ENCODE measurements around the gene ETHE1.
"Not testable (repeated sequence)": the region's sequence is repeated elsewhere in the genome, so short reads cannot be mapped to it uniquely, and the experiment has no call there.

ETHE1 gene

GRCh38 chr19:43524922-43525835, 1.8 kb downstream of the ETHE1 start:
- DNase-seq (ENCODE audit: low read depth in 3 of 3, low spot score in 1 of 3), result no peak

GRCh38 chr19:43523696-43524095, 3.3 kb downstream of the ETHE1 start:
- DNase-seq (ENCODE audit: low read depth in 3 of 3, low spot score in 1 of 3), result not testable (repeated sequence)

DNA sequence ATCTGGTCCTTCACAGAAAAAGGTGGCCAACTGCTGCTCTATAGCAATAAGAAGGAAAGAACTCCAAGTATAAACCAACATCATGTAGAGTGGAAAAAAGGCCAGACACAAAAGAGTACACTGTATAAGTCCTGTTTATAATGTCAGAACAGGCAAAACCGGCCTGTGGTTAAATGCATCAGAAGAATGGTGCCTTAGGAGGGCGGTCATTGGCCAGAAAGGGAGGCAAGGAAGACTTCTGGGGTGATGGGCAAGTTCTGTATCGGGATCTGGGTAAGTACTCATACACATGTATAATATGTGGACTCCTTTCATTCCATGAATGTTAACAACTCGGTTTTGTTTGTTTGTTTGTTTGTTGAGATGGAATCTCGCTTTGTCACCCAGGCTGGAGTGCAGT, 4.1 kb downstream of the ETHE1 start:
- DNase-seq (ENCODE audit: low read depth in 3 of 3, low spot score in 1 of 3), result no peak

GRCh38 chr19:43519436-43520088, 7.4 kb downstream of the ETHE1 start:
- DNase-seq (ENCODE audit: low read depth in 3 of 3, low spot score in 1 of 3), result peak; percentile 60 to 73 (median 65)

GRCh38 chr19:43518051-43518450, 8.9 kb downstream of the ETHE1 start:
- DNase-seq (ENCODE audit: low read depth in 3 of 3, low spot score in 1 of 3), result no peak

GRCh38 chr19:43512399-43512798, 14.6 kb downstream of the ETHE1 start:
- not testable (repeated sequence) for DNase-seq (ENCODE audit: low read depth in 3 of 3, low spot score in 1 of 3)

DNA sequence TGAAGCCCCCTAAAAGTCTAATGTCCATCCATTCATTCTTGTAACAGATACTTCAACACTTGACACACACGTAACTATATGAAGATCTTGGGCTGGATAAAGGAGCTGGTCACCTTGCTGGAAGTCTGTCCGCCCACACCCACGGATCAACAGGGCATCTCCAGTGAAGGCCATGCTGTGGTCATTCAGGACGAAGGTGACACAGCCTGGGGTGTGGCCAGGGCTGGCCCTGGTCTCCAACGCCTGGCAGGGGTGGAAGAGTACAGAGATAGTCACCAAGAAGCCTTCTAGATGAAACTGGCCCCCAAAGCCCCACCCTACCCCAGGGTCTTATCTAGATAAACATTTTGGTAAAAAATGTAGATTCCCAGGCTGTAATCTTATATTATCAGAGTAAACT, 15.7 kb downstream of the ETHE1 start:
- DNase-seq (ENCODE audit: low read depth in 3 of 3, low spot score in 1 of 3), result no peak

DNA sequence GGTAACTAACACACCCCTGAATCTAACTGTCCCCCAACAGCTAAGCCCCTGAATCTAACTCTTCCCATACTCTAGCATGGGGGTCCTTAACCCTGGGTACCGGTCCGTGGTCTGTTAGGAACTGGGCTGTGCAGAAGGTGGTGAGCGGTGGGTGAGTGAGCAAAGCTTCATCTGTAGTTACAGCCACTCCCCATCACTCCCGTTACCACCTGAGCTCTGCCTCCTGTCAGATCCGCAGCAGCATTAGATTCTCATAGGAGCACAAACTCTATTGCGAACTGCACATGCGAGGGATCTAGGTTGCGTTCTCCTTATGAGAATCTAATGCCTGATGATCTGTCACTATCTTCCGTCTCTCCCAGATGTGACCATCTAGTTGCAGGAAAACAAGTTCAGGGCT, 16.3 kb downstream of the ETHE1 start:
- no peak for DNase-seq (ENCODE audit: low read depth in 3 of 3, low spot score in 1 of 3)

DNA sequence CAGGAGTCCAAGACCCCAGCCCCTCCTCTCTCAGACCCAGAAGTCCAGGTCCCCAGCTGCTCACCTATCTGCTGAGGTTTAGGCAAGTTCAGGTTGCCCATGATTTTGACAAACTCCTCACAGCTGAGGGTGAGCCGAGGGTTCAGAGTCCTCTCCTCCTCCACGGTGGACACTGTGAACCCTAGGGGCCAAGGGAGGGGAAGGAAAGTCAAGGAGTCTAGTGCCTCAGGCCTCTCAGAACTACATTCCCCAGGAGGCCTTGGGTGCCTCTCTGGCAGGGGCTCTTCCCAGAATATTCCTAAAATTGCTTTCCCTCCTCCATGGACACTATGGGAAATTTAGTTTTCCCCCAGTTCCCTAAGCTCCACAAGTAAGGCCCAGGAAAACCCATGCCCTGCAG, 19.1 kb downstream of the ETHE1 start:
- no peak for DNase-seq (ENCODE audit: low read depth in 3 of 3, low spot score in 1 of 3)

- DNase-seq (ENCODE audit: low read depth in 3 of 3, low spot score in 1 of 3), result no peak
Measured at GRCh38 chr19:43506629-43507028, 20.4 kb downstream of the ETHE1 start.

DNA sequence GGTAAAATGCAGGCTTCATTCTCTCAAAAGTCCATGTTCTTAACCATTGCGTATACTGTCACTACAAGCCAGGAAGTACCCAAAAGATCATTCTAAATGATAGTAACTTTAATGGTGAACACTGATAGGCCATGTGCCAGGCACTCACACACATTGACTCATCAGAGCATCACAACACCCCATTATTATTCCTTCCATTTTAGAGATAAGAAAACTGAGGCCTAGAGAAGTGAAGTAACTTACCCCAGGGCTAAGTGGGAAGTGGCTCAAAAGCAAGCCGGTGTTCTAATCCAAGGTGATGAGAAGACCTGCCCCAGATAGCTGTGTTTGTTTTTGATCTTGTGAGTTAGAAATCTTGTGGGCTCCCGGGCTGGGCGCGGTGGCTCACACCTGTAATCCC, 21.1 kb downstream of the ETHE1 start:
- DNase-seq (ENCODE audit: low read depth in 3 of 3, low spot score in 1 of 3), result no peak

DNA sequence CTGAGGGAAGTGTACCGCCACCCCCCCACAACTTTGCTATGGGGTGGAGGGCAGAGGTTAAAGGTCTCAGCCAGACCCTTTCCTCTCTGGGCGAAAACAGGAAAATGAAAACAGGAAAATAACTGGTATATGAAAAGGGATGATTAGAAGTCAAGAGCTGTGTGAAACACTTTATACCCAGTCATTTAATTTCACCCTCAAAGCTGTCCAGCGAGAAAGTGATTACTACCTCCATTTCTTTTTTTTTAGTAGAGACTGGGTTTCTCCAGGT, 21.9 kb downstream of the ETHE1 start:
- DNase-seq (ENCODE audit: low read depth in 3 of 3, low spot score in 1 of 3), result no peak

DNA sequence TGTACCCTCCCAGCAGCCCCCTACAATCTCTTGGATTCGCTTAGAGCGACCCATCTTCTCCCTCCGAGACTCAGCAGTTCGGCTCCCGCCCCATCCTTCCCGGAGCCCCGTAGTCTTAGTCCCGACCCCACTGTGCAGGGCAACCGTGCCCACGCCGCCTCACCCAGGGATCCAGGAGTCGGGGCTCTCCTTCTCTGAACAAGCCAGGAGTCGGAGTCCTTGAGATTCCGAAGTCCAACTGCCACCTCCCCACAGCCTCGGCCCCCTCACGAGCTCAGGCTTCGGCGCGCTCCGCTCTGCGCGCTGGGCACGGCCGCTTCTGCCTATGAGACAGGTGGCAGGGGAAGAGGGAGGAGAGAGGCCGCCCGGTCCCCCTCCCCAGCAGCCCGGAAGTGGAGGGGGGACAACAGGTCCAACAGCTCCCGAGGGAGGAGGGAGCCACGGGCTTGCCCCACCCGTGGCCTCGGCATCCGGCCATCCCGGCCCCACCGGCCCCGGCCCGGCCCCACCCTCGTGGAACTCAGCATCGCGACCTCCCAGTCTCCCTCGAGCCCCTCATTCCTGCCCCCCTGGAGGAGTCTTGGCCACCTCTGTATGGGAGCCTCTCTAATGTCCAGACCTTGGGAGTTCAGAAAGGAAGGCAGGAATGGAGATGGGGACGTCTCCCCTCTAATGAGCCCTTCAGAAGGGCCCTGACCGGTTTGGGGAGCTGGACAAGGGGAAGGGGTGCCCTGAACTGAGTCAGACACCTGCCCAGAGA, 22.4 kb downstream of the ETHE1 start, which contains the start of gene PHLDB3:
Gene PHLDB3 (minus strand): TSS at position 321 of the 760 bp plus-strand sequence. CDS start 628 bp downstream, outside the sequence.
- peak in 1 of 3 donors; percentile 34 for DNase-seq (ENCODE audit: low read depth in 3 of 3, low spot score in 1 of 3)

DNA sequence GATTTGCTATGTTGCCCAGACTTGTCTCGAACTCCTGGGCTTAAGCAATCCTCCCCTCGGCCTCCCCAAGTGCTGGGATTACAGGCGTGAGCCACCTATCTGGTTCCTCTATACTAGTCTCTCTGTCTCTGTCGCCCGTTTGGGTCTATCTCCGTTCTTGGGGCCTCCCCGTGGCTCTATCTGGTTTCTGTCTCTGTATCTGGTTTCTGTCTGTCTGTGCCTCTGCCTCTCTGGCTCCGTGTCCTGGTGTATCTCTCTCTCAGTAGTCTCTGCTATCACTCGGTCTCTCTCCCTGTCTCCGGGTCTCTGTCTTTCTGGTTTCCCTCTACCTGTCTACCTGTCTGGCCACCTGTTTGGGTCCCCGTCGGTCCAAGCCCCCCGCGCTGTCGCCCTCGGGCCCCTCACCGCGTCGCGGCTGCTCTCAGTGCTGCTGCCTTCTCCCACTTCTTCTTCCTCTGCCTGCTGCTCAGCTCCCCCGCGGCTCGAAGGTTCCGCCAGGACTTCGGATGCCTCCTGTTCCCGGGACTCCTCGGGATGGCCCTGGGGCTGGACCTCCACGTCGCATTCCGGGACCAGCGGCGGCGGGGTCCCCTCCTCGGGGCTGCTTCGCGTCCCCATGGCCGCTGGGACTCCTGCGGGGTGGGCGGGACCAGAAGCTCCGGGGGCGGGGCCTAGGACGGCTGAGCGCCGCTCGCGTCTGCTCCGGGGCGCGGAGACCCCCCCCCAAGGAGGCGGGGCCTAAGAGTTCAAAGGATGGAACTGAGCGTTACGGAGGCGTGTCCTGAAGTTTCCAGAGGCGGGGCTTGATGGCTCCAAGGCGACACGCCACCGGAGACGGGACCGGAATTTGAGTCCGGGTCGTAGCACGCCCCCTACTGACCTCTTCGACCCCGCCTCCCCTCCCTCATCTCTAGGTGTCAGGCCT, 23.2 kb downstream of the ETHE1 start:
- peak; percentile 98 to 99 (median 98) for DNase-seq (ENCODE audit: low read depth in 3 of 3, low spot score in 1 of 3)

DNA sequence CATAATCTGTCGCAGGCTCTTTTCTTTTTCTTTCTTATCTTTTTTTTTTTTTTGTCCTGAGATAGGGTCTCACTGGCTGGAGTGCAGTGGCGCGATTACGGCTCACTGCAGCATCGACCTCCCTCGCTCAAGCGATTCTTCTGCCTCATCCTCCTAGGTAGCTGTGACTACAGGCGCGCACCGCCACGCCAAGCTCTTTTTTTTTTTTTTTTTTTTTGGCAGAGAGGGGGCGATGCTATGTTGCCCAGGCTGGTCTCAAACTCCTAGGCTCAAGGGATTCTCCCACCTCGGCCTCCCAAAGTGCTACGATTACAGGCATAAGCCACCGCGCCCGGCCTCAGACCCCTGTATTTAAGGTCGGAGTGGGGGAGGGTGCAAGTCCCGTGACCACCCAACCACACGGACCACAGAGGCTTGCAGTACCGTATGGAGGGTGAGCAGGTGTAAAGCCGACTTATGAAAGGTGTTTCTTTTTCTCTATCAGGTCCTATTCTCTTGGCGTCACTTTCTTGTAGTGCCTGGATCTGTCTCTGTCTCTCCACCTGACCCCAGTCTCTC, 24.5 kb downstream of the ETHE1 start:
- DNase-seq (ENCODE audit: low read depth in 3 of 3, low spot score in 1 of 3), result no peak

- DNase-seq (ENCODE audit: low read depth in 3 of 3, low spot score in 1 of 3), result no peak
Measured at GRCh38 chr19:43501661-43502418, 25.2 kb downstream of the ETHE1 start.

GRCh38 chr19:43499042-43499441, 28.0 kb downstream of the ETHE1 start:
- DNase-seq (ENCODE audit: low read depth in 3 of 3, low spot score in 1 of 3), result no peak

- DNase-seq (ENCODE audit: low read depth in 3 of 3, low spot score in 1 of 3), result no peak
Measured at GRCh38 chr19:43498233-43498842, 28.7 kb downstream of the ETHE1 start.

- DNase-seq (ENCODE audit: low read depth in 3 of 3, low spot score in 1 of 3), result no peak
Measured at GRCh38 chr19:43496960-43497359, 30.0 kb downstream of the ETHE1 start.

Measured in stimulated activated CD4-positive, alpha-beta T cell treated with anti-CD3 and anti-CD28 coated beads, TNF-alpha, amount 100 ng/mL, for 1 hour (primary cell).